GM21619 (cell line): ENCODE measurements around the gene JPH2.
"Not testable (repeated sequence)": the region's sequence is repeated elsewhere in the genome, so short reads cannot be mapped to it uniquely, and the experiment has no call there.

Source experiments
- ATAC-seq: cut with Tn5 transposase; IDR thresholded peaks from one replicate; pipeline ENCODE4 v1.9.1; 2021; ENCODE audit not compliant: unreplicated experiment

The JPH2 gene

DNA sequence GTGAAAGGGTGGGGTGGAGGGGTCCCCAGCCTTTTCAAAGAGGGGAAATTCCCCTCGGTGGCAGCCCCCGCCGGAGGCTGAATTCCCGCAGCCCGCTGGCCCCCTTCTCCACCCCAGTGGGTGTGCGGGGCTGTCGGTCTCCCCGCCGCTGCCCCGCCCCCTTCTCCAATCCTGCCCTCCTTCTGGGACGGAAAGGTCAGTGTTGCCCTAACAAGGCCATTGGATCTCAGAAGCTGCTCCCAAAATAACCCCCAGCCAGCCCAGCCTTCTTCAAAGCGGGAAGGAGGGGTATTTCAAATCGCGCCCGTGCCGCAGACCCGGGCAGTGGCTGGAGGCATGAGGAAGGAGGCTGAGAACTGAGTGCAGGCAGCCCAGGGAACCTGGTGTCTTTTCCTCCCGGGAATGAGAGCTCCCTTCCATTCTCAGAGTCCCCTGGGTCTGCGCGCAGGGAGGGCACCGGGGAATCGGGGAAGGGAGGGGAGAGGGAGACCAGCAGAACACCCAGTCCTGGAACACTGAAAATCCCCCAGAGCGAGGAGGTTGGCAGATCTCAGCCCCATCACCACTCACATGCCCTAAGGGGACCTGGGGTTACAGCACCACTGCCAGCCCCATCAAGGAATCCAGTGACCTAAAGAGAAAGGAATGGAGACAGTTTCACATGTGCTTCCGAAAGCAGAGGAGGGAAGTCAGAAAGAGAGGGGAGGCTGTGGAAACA is at the start of gene JPH2:
Gene JPH2, minus strand, starts transcription at position 135 of the 718 bp plus-strand sequence. CDS start 483 bp downstream, outside the sequence.
- ATAC-seq: no peak

DNA sequence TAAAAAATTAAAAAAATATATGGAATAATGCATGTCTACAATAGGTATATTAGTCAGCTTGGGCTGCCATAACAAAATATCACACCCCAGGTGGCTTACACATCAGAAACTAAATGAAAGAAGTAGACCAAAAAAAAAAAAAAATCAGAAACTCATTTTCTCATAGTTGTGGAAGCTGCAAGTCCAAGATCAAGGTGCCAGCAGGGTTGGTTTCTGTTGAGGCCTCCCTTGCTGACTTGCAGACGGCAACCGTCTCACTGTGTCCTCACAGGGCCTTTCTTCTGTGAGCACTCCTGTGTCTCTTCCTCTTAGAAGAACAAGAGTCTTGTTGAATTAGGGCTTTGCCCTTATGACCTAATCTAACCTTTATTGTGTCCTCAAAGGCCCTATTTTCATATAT is 48.7 kb upstream of the JPH2 start:
- ATAC-seq: no peak

DNA sequence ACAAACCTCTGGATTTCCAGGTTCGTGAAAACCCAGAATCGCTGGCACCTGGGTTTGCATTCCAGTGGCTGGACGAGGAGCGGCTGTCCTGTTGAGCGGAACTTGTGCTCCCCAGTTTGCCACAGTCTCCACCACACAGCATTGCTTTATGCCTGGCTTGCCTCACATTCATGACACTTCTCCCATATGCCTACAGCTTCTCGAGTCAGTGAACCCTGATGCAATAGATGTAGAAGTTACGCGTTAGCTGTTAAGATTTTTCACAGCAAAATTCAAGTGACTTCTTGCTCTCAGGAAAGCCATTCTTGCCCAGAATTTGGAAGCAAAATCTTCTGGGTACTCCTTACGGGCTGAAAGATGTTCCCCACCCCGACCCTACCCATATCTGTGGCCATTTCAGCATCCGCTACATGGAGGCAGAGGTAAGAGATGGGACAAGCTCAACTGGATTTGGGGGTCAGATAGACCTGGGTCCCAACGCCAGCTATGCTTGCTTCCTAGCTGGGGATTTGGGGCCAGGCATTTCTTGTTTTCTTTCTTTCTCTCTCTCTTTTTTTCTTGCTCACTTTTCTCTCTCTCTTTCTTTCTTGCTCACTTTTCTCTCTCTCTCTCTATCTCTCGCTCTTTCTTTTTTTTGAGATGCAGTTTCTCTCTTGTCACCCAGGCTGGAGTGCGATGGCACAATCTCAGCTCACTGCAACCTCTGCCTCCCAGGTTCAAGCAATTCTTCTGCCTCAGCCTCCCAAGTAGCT is 47.8 kb upstream of the JPH2 start:
- no peak for ATAC-seq

DNA sequence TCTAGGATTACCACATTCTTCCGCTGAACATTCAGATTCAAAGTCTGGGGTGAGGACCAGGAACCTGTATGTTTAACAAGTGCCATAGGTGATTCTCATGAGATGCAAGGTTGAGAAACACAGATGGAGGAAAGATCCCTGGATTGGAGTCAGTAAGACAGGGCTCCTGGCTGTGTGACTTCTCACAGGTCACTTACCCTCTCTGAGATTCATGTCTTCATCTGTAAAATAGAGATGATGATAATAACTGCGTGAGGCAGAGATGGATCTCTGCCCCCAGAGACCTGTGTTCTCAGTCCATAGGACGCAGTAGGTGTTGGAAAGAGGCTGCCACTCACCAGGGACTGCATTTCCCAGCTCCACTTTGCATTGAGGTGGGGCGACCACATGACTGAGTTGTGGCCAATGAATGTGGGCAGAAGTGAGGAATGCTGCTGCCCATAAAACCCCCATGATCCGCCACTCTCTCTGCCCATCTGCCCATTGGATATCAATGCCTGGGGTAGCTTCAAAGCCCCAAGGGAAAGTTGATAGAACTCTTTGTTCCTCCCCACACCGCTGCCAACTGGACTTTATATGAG is 46.5 kb upstream of the JPH2 start:
- no peak for ATAC-seq

DNA sequence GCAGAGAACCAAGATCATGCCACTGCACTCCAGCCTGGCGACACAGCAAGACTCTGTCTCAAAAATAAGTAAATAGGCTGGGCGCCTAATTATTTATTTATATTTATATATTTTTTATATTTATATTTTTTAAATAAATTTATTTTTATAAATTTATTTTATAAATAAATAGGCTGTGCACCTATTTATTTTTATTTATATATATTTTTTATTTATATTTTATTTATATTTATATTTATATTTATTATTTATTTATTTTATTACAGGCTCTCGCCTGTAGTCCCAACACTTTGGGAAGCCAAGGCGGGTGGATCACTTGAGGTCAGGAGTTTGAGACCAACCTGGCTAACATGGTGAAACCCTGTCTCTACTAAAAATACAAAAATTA is 45.5 kb upstream of the JPH2 start:
- ATAC-seq: not testable (repeated sequence)

DNA sequence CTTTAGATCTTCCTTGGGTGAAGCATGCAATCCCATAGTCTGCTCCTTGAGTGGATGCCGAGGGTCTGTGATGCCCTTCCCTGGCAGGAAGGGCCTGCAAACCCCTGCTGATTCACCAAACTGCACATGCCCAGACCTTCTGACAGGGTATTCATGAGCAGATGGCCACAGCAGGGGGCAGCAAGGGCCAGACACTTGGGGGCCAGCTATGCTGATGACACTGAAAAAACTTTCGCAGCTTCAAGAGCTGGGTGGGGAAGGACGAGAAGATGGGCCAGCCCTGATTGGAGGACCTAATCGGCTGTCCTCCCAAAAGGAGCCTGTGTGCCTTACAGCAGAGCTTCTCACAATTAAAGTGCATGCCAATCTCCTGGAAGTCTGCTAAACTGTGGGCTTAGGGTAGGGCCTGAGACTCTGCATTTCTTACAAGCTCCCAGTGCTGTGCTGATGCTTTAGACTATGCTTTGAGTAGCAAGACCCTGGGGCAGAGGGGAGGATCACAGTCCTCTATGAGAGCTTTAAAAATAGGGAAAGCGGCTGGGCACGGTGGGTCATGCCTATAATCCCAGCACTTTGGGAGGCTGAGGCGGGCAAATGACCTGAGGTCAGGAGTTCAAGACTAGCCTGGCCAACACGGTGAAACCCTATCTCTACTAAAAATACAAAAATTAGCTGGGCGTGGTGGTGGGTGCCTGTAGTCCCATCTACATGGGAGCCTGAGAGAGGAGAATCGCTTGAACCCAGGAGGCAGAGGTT is 44.9 kb upstream of the JPH2 start:
- ATAC-seq: no peak

DNA sequence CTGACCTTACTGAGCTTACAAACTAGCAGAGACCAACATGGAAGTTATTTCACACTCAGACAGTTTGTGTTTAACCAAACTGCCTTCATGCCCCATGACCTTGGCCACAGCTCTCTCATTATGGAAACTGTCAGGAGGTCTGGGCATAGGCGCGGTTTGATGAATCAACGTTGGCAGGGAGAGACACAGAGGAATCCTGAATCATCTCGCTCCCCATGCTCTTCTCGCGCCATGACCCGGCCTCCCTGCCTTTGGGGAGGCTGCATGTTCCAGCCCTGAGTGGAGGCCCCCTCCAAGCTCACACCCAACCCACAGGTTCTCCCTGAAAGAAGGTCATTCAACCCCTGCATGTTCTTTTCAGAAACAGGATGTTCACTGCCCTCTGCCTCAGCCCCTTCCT is 44.2 kb upstream of the JPH2 start:
- no peak for ATAC-seq

DNA sequence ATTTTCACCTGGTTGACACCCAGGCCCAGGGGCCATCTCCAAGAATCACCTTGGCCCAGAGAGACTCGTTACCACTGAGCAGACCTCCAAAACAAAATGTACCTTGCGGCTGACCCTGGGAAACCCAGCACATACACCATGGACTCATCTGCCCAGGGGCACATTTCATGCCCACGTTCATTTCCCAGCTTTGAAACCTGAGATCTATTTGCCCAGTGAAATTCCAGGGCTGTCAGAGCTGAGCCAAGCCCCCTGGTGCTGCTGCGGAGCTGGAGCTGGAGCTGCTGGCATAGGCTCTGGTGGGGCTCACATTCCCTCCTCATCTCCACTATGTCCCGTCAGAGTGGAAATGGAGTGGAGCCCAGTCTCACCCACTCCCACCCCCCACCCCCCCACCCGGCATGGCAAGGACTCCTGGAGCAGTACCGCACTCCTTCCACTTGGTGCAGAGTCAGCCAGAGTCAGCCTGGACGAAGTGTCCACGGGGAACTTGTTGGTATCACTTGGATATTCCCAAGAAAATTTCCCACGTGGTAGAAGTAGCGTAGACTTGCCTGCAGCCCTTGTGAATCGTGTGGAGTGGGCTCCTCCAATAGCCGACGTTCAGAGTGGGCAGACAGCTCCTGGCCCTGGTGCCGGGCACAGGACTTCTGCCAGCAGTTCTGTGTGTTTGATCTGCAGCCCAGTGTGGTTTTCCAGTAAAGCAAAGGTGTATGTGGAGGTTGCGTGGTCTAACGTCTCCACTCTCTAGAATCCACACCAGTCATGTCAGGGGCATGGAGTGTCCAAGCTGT is 41.7 kb upstream of the JPH2 start:
- no peak for ATAC-seq

DNA sequence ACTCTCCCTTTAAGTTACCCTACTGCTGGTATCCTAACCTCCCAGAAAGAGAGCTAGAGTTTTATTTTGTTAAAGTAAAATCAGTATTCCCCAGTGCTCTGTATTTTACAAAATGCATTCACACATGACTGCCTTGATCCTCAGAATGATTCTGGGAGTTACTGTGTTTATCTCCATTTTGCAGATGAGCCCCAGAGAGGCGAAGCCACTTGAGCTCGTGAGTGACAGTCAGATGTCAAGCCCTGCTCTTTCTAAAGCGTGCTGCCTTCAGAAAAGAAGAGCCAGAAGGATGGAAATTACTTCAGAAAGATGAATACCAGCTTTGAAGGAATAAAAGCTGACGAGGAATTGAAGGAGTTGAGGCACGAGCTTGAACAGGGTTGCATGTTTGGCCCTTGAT is 37.6 kb upstream of the JPH2 start:
- ATAC-seq: no peak

DNA sequence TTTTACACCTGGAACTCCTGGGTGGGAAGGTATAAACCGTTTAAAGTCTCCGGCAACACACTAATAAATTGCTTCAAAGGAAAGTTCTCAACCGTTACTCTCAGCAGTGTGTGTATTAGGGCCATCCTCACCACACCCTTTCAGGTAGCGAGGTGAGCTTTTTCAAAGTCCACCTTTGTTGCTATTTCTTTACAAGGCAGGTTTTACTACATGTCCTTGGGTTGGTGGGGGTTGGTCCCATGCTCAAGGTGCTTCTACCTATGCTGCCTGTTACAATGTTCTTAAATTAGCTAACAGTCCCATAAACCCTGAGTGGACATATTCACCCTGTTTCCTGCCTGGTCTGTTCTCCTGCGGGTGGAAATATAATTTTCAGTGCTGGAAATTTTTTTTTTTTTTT is 36.7 kb upstream of the JPH2 start:
- no peak for ATAC-seq

DNA sequence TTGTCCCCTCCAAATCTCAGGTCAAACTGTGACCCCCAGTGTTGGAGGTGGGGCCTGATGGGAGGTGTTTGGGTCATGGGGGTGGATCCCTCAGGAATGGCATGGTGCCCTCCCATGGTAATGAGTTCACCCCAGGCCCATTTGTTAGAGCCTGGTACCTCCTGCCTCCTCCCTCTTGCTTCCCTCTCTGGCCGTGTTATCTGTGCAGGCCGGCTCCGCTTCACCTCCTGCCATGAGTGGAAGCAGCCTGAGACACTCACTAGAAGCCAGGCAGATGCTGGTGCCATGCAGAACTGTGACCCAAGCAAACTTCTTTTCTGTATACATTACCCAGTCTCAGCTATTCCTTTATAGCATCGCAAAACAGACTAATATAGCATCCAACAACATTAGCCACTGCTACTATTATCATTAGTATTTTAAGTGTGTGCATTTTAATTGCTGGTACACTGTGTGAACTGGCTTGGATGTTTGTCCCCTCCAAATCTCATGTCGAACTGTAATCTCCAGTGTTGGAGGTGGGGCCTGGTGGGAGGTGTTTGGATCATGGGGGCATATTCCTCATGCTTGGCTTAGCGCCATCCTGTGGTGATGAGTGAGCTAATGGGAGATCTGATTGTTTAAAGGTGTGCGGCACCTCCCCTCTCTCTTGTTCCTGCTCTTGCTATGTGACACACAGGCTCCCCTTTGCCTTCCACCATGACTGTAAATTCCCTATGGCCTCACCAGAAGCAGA is 35.8 kb upstream of the JPH2 start:
- no peak for ATAC-seq

DNA sequence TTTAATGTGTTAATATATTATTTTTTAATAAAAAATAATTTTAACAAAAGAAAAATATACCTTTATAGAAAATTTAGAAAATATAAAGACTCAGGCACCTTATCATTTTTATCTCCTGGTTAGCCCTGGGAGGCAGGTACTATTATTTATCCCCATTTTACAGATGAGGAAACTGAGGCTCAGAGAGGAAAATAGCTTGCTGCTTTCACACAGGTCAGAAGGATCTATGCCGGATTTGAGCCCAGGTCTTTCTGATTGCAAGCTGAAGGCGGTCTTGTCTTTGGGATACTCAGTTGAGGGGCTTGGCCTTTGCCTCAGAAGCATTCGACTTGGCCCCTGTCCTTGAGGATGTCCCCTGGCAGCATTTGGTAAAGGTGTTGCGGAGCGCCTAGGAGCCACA is 35.0 kb upstream of the JPH2 start:
- ATAC-seq: no peak

DNA sequence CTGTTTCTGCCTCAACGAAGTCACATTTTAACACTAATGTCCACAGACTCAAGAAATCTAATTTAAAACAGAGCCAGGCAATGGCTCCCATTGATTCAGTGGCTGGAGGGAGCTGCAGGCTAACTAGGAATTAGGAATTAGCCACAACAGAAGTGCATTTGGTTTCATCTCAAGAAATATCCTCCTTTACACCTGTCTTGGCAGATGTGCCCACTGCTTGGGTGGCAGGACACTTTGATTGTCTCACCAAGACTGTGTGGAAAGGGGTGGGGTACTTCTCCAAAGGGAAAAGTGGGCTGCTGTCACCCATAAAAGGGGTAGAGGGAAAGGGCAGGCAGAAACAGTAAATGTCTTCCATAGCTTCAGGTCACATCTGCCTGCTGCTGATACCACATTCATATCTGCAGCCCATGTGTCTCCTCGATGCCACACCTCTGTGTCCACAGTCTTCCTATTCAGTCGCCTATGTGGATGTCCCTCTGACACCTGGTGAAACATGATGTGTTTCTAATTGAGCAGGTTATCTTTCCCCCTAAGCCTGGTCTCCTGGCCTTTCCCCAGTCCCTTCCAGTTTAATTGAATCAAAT is 34.5 kb upstream of the JPH2 start:
- no peak for ATAC-seq

DNA sequence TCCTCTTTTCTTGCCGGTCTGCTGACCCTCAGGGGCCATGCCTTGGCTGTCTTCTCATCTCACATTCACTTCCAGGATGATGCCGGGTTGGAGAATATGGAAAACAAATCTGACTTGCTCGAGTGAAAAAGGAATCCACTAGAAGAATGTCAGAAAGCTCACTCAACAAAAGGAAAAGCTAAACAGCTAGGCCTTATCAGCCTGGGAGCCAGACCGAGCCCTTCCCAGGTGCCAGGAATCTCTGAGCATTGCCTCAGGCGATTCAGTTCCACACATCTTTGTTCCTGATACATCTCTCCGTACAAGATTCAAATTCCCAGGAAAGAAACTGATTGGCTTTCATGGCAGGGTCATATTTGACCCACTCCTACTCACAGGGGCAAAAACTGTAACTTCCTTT is 32.8 kb upstream of the JPH2 start:
- ATAC-seq: no peak

DNA sequence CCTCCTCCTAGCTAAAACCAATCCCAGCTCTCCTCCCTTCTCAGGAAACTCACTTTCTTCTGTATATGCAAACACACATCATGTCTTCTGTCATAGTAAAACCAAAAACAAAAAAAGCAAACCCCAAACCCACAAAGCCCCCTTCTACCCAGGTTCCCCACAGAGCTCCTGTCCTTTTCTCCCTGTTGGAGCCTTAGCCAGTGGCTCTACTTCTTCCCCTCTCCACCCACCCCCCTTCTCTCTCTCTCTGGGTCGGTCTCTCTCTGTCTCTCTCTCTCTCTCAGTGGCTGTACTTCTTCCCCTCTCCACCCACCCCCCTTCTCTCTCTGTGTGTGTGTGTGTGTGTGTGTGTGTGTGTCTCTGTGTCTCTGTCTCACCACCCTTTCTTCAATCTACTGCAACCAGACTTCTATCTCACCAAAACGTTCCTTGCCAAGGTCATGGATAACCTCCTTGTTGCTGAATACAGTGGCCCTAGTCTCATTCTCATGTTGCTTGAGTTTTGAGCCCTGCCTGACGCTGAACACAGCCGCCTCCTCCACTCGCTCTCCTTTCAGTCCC is 32.3 kb upstream of the JPH2 start:
- ATAC-seq: no peak

DNA sequence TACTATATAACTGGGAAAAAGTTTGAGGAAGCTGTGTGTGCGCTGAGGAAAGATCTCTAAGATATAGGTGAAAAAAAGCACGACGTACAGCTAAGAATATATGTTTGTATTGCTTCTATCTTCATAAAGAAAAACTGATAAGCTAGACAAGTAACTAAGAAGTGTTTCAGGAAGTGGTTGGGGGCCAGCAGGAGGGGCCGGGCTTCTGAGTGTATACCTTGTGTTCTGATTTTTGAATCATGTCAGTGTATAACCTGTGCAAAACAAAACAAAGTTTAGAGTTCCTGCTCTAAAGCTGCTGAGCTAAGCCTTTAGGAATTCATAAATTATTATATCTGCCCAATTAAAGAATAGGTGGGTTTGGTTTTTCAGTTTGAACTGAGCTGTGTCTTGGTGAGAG is 31.5 kb upstream of the JPH2 start:
- ATAC-seq: no peak

DNA sequence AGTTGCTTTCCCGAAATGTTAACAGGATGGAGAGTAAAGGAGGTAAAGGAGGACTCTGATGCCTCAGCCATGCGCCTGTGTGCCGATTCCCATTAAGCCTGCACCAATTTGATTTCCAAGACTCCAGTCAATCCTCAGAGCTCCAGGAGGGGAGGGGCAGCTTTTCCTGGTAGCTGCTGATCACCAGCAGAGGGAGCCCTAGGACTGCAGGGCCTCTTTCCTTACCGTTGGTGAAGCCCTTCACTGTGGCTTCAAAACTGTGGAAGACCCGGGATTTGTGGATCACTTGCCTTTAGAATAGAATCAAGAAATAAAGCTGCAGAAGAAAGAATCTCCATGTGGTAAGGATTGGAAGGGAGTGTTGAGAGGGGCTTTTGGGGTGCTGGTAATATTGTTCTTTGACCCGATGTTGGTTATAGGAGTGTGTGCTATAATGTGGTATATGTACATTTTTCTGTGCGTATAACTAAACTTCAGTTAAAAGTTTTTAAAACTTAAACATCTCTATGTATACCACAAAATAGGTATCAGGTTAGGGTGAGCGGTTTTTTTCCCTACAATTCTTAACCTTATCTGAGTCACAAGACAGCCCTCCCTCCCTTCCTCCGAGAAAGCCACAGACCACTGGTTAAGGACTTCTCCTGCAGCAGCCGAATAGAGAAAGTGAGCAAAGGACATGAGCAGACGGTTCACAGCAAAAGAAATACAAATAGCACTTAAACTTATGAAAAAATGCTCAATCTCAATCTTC is 30.5 kb upstream of the JPH2 start:
- no peak for ATAC-seq

DNA sequence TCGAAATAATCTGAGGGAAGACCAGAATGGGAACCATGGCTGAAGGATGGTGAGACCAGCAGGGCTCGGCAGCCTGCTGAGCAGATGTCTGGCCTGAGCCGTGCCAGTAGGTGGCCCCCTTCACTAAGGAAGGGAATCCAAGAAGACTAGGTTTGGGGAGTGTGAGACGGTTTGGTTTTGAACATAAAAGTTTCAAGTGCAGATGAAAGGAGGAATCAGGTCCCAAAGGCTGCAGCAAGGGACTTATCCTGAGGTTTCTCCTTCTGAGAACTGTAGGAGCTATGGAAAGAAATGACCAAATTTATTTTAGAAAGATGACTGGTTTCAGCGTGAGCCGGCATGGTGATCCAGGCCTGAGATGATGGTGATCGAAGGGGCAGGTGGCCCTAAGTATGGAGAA is 28.1 kb upstream of the JPH2 start:
- ATAC-seq: no peak

DNA sequence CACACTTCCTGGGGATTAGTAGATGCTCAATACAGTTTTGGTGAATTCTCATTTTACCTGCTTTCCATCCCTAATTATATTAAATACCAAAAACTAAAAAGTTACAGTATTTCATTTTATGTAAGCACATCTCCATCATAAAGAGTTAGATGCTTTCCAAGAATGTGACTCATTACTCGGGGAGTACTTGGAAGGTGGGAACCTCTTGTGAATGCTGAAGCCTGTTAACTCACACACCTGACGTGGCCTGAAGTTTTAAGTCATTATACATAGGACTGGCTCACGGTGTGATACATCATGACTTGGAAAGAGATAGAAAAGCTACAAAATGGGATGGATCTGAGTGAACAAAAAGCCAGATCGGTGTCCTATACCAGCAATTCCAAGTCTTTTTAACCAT is 25.8 kb upstream of the JPH2 start:
- no peak for ATAC-seq
